SK-N-SH (cell line): ENCODE measurements around the gene GDPD3.

Source experiments
- EP300 ChIP-seq, 2 experiments: IDR thresholded peaks; 2 replicates each; pipeline versions ENCODE4 v1.4.0 to v1.6.1; 2012; ENCODE audit warnings: borderline replicate concordance in 1 of 2, low read depth in 1 of 2, low read length in 1 of 2
- EZH2phosphoT487 ChIP-seq: fragments of 200-600 bp; sonication (generic); IDR thresholded peaks from 2 replicates; pipeline ENCODE4 v1.6.1; 2017; ENCODE audit warnings: low read depth, mixed run types, mild to moderate bottlenecking, antibody characterized with exemption, moderate library complexity, borderline replicate concordance
- FOXM1 ChIP-seq: IDR thresholded peaks from 2 replicates; pipeline ENCODE4 v1.4.0; 2012; ENCODE audit warnings: low read depth, mild to moderate bottlenecking
- NFIC ChIP-seq: IDR thresholded peaks from 2 replicates; pipeline ENCODE4 v1.4.0; 2012; ENCODE audit warnings: borderline replicate concordance
- POLR2AphosphoS5 ChIP-seq: IDR thresholded peaks from 2 replicates; pipeline ENCODE4 v1.6.1; 2012; ENCODE audit warnings: low read depth, low read length
- RCOR1 ChIP-seq: fragments of 150-350 bp; IDR thresholded peaks from 2 replicates; pipeline ENCODE4 v1.6.1; 2017; ENCODE audit warnings: antibody characterized with exemption, low read length
- RFX5 ChIP-seq: IDR thresholded peaks from 2 replicates; pipeline ENCODE4 v1.6.1; 2012; ENCODE audit warnings: mild to moderate bottlenecking, improper control_type of control experiment, low read length
- TF ChIP-seq, protein P1 (sequence below): fragments of 200-600 bp; sonication (generic); IDR thresholded peaks from 2 replicates; pipeline ENCODE4 v1.6.1; 2017; ENCODE audit warnings: antibody characterized with exemption, mild to moderate bottlenecking, moderate library complexity
- TF ChIP-seq, protein P2 (sequence below): IDR thresholded peaks from 2 replicates; pipeline ENCODE4 v1.4.0; 2012; ENCODE audit warnings: low read depth, borderline replicate concordance
- TF ChIP-seq, protein P3 (sequence below): IDR thresholded peaks from 2 replicates; pipeline ENCODE4 v1.4.0; 2012; ENCODE audit warnings: low read depth

DNA sequence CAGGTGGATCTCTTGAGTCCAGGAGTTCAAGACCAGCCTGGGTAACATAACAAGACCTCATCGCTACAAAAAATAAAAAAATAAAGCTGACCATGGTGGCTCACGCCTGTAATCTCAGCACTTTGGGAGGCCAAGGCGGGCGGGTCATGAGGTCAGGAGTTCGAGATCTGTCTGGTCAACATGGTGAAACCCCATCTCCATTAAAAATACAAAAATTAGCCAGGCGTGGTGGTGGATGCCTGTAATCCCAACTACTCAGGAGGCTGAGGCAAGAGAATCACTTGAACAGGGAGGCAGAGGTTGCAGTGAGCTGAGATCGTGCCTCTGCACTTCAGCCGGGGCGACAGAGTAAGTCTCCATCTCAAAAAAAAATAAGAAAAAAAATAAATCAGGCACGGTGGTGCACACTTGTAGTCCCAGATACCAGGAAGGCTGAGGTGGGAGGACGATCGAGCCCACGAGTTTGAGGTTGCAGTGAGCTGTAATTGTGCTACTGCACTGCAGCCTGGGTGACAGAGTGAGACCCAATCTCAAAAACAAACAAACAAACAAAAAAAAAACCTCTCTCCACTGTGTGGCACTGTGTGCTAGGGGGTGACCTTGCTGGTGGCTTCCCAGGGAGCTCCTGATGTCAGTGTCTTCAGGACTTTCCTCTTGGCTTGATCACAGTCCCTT, 29.5 kb upstream of the GDPD3 start:
- TF ChIP-seq, protein P1, sequence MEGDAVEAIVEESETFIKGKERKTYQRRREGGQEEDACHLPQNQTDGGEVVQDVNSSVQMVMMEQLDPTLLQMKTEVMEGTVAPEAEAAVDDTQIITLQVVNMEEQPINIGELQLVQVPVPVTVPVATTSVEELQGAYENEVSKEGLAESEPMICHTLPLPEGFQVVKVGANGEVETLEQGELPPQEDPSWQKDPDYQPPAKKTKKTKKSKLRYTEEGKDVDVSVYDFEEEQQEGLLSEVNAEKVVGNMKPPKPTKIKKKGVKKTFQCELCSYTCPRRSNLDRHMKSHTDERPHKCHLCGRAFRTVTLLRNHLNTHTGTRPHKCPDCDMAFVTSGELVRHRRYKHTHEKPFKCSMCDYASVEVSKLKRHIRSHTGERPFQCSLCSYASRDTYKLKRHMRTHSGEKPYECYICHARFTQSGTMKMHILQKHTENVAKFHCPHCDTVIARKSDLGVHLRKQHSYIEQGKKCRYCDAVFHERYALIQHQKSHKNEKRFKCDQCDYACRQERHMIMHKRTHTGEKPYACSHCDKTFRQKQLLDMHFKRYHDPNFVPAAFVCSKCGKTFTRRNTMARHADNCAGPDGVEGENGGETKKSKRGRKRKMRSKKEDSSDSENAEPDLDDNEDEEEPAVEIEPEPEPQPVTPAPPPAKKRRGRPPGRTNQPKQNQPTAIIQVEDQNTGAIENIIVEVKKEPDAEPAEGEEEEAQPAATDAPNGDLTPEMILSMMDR: no peak
- no peak for TF ChIP-seq POLR2AphosphoS5
- TF ChIP-seq EP300 (IDR thresholded peaks at IDR 0.05; ENCODE audit: borderline replicate concordance in 1 of 2, low read depth in 1 of 2, low read length in 1 of 2): no peak
- no peak for TF ChIP-seq RFX5
- TF ChIP-seq EZH2phosphoT487: no peak
- TF ChIP-seq NFIC: no peak
- TF ChIP-seq, protein P2, sequence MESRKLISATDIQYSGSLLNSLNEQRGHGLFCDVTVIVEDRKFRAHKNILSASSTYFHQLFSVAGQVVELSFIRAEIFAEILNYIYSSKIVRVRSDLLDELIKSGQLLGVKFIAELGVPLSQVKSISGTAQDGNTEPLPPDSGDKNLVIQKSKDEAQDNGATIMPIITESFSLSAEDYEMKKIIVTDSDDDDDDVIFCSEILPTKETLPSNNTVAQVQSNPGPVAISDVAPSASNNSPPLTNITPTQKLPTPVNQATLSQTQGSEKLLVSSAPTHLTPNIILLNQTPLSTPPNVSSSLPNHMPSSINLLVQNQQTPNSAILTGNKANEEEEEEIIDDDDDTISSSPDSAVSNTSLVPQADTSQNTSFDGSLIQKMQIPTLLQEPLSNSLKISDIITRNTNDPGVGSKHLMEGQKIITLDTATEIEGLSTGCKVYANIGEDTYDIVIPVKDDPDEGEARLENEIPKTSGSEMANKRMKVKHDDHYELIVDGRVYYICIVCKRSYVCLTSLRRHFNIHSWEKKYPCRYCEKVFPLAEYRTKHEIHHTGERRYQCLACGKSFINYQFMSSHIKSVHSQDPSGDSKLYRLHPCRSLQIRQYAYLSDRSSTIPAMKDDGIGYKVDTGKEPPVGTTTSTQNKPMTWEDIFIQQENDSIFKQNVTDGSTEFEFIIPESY: no peak
- TF ChIP-seq FOXM1: no peak
- TF ChIP-seq, protein P3, sequence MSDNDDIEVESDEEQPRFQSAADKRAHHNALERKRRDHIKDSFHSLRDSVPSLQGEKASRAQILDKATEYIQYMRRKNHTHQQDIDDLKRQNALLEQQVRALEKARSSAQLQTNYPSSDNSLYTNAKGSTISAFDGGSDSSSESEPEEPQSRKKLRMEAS: no peak
- no peak for TF ChIP-seq RCOR1
